Loucy (cell line): Measurements from ENCODE around the gene BCAS1.

Experiments
- H2AFZ ChIP-seq: fragments of 200-600 bp; sonication (generic); 2 replicates; pipeline ENCODE4 v1.6.0; 2016; ENCODE audit warnings: antibody characterized with exemption, mild to moderate bottlenecking, low read length, moderate library complexity
- H3F3A ChIP-seq: fragments of 200-600 bp; 2 replicates; pipeline ENCODE4 v1.6.0; 2016; ENCODE audit warnings: antibody characterized with exemption, low read depth, mild to moderate bottlenecking
- H3K27me3 ChIP-seq: fragments of 200-600 bp; sonication (generic); 2 replicates; pipeline ENCODE4 v1.6.1; 2014; ENCODE audit warnings: low read length, mild to moderate bottlenecking; ENCODE audit not compliant: insufficient read depth, poor library complexity, severe bottlenecking
- H3K36me3 ChIP-seq: fragments of 200-600 bp; sonication (generic); 2 replicates; pipeline ENCODE4 v1.6.1; 2016; ENCODE audit warnings: low read length; ENCODE audit not compliant: insufficient read depth
- H3K4me1 ChIP-seq: fragments of 200-600 bp; sonication (generic); 2 replicates; pipeline ENCODE4 v1.5.1; 2014; ENCODE audit warnings: low read length, mild to moderate bottlenecking; ENCODE audit not compliant: insufficient read depth, poor library complexity, severe bottlenecking
- H3K4me2 ChIP-seq: fragments of 200-600 bp; sonication (generic); 2 replicates; pipeline ENCODE4 v1.6.0; 2014; ENCODE audit warnings: antibody characterized with exemption, low read length, low read depth, mild to moderate bottlenecking; ENCODE audit not compliant: poor library complexity, severe bottlenecking
- H3K4me3 ChIP-seq: fragments of 200-600 bp; sonication (generic); 2 replicates; pipeline ENCODE4 v1.5.1; 2014; ENCODE audit warnings: low read length, mild to moderate bottlenecking, mixed read lengths; ENCODE audit not compliant: poor library complexity, severe bottlenecking
- H3K79me2 ChIP-seq: fragments of 200-600 bp; sonication (generic); 2 replicates; pipeline ENCODE4 v1.6.1; 2014; ENCODE audit warnings: low read length; ENCODE audit not compliant: insufficient read depth
- H3K9ac ChIP-seq: fragments of 200-600 bp; sonication (generic); 2 replicates; pipeline ENCODE4 v1.6.0; 2014; ENCODE audit warnings: mild to moderate bottlenecking, low read depth, low read length, moderate library complexity; ENCODE audit not compliant: poor library complexity, severe bottlenecking
- H3K9me2 ChIP-seq: fragments of 200-600 bp; sonication (generic); replicated peaks from 2 replicates; pipeline ENCODE4 v1.6.1; 2016; ENCODE audit warnings: low read depth, low read length, mixed read lengths
- H3K9me3 ChIP-seq: fragments of 200-600 bp; sonication (generic); 2 replicates; pipeline ENCODE4 v1.6.1; 2014; ENCODE audit warnings: mild to moderate bottlenecking, antibody characterized with exemption, low read length, low read depth; ENCODE audit not compliant: insufficient read depth
- H4K20me1 ChIP-seq: fragments of 200-600 bp; sonication (generic); 2 replicates; pipeline ENCODE4 v1.6.0; 2014; ENCODE audit warnings: antibody characterized with exemption, low read length, mild to moderate bottlenecking; ENCODE audit not compliant: insufficient read depth, poor library complexity, severe bottlenecking
- EZH2phosphoT487 ChIP-seq: fragments of 200-600 bp; IDR thresholded peaks from 2 replicates; pipeline ENCODE4 v1.6.1; 2018; ENCODE audit warnings: antibody characterized with exemption, mild to moderate bottlenecking, moderate library complexity, borderline replicate concordance
- TF ChIP-seq, protein P1 (sequence below): fragments of 200-600 bp; sonication (generic); conservative IDR thresholded peaks from 2 replicates; pipeline ENCODE4 v1.5.1; 2014; ENCODE audit warnings: mild to moderate bottlenecking, antibody characterized with exemption, low read length

Gene BCAS1

DNA sequence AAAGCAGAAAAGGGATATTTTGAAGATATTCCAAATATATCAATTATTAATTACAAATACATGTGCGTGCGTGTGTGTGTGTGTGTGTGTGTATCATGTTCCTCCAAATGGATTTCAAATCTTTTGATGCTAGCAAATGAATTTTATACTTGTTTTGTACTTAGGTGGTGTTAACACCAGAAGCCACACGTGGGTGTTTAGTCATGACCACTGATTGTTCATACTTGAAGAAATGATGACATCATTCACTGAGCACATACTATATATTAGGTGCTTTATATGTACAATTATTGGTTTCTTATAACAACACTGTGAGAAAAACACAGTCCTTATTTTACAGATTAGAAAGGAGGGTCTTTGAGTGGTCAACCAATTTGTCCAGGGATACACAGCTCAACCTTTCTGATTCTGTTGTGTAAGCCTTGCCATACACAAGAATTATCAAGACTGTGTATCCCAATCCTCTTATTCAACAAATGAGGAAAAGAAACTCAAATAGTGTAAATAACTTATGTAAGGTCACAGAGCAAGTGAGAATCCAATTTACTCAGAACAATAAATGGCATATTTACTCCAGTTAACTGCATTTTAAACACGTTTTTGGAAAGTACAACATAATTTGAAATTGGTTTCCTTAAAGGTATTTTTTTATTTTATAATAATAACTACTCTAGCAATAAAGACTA, 88.5 kb downstream of the BCAS1 start:
- no peaks in the 10 kb centered on the region for H3K4me1 ChIP-seq
- no peaks in the 10 kb centered on the region for H3K27me3 ChIP-seq
- H3K9me2 ChIP-seq = no peaks in the 10 kb centered on the region
- H3F3A ChIP-seq = no peaks in the 10 kb centered on the region
- no peak overlapping the region for H2AFZ ChIP-seq
- H3K9me3 ChIP-seq = peaks cover 3% of the 10 kb centered on the region; the same call in 1 of the 2 replicates
- no peak overlapping the region for H3K9ac ChIP-seq
- TF ChIP-seq, protein P1, sequence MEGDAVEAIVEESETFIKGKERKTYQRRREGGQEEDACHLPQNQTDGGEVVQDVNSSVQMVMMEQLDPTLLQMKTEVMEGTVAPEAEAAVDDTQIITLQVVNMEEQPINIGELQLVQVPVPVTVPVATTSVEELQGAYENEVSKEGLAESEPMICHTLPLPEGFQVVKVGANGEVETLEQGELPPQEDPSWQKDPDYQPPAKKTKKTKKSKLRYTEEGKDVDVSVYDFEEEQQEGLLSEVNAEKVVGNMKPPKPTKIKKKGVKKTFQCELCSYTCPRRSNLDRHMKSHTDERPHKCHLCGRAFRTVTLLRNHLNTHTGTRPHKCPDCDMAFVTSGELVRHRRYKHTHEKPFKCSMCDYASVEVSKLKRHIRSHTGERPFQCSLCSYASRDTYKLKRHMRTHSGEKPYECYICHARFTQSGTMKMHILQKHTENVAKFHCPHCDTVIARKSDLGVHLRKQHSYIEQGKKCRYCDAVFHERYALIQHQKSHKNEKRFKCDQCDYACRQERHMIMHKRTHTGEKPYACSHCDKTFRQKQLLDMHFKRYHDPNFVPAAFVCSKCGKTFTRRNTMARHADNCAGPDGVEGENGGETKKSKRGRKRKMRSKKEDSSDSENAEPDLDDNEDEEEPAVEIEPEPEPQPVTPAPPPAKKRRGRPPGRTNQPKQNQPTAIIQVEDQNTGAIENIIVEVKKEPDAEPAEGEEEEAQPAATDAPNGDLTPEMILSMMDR = no peak
- no peak for TF ChIP-seq EZH2phosphoT487
- no peaks in the 10 kb centered on the region for H3K79me2 ChIP-seq
- no peaks in the 10 kb centered on the region for H4K20me1 ChIP-seq
- H3K4me2 ChIP-seq = no peak overlapping the region
- no peak overlapping the region for H3K4me3 ChIP-seq
- H3K36me3 ChIP-seq = no peaks in the 10 kb centered on the region

DNA sequence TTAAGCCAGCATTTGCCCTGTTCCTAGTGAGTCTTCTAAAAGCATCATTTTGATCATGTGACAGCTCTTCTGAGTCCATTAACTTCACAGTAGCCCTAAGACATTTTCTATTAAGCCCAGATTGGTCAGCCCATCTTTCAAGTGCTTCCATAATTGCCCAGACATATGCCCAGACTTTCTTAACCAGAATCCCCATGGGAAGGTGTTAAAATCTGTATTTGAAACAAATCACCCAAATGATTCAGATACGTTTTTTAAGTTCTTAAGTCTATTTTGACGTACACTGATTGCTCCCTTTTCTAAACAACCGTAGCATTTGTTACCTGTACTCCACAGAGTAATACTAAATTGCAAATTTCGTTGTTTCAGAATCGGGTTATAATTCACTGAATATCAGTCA, 89.3 kb downstream of the BCAS1 start:
- no peak overlapping the region for H3K9ac ChIP-seq
- no peaks in the 10 kb centered on the region for H3K79me2 ChIP-seq
- no peaks in the 10 kb centered on the region for H3K36me3 ChIP-seq
- no peaks in the 10 kb centered on the region for H3K4me1 ChIP-seq
- H3K9me2 ChIP-seq = no peaks in the 10 kb centered on the region
- TF ChIP-seq EZH2phosphoT487 = no peak
- TF ChIP-seq, protein P1 = no peak
- no peak overlapping the region for H2AFZ ChIP-seq
- no peak overlapping the region for H3K4me2 ChIP-seq
- no peak overlapping the region for H3K4me3 ChIP-seq
- H3K9me3 ChIP-seq = peaks cover 3% of the 10 kb centered on the region; the same call in 1 of the 2 replicates
- no peaks in the 10 kb centered on the region for H3F3A ChIP-seq
- H4K20me1 ChIP-seq = no peaks in the 10 kb centered on the region
- H3K27me3 ChIP-seq = no peaks in the 10 kb centered on the region

DNA sequence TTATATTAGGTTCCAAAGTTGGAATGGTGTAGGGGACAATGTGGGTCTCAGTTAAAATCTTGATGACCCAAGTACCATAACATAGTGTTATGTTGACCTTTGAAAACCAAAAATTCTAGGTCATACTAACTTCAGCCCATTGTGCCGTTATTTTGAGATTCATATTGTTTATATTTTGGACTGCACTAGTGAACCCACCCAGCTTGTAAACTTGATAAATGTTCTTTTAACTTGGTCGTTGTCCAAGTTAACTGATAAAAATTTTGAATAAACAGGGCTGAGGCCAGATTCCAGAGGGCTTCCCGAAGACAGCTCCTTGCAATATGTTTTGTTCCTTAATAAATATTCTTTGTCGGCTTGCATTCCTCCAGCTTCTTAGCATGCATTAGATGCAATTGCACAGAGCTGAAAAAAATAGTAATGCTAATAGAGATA, 90.3 kb downstream of the BCAS1 start:
- Histone ChIP-seq H3K79me2 (no peaks in the 10 kb centered on the region), H3K36me3 (no peaks in the 10 kb centered on the region), H2AFZ (no peak overlapping the region), H3K9ac (no peak overlapping the region), H3K27me3 (no peaks in the 10 kb centered on the region), H4K20me1 (no peaks in the 10 kb centered on the region), H3F3A (no peaks in the 10 kb centered on the region), H3K4me1 (no peaks in the 10 kb centered on the region), H3K4me3 (no peak overlapping the region), H3K9me2 (no peaks in the 10 kb centered on the region), H3K9me3 (peaks cover 3% of the 10 kb centered on the region; the same call in 1 of the 2 replicates), H3K4me2 (no peak overlapping the region)
- no peak for TF ChIP-seq EZH2phosphoT487
- TF ChIP-seq, protein P1 = no peak
